ENCODE results near the gene PPP1R9A.

Gene PPP1R9A

GRCh38 chr7:94890216-94890615 lies 17.2 kb upstream of the PPP1R9A start:
- H3K9me3 ChIP-seq (ENCODE audit: control insufficient read depth in 2 of 2, low read length in 2 of 2), result no peaks in the 10 kb centered on the region
- no peaks in the 10 kb centered on the region for H3K27me3 ChIP-seq (ENCODE audit: control insufficient read depth in 1 of 2, insufficient read depth in 2 of 2, low read length in 2 of 2)
- peaks cover 13% of the 10 kb centered on the region for H3K4me1 ChIP-seq (ENCODE audit: control insufficient read depth, insufficient read depth, low read length)
- H3K27ac ChIP-seq (ENCODE audit: low read length), result no peak overlapping the region
- no peak overlapping the region for H3K4me3 ChIP-seq (ENCODE audit: low read length in 2 of 2)
- no peak overlapping the region for H3K9ac ChIP-seq (ENCODE audit: low read length in 2 of 2)
- no peaks in the 10 kb centered on the region for H3K36me3 ChIP-seq (ENCODE audit: control insufficient read depth in 2 of 2, insufficient read depth in 2 of 2, low read length in 2 of 2)

DNA sequence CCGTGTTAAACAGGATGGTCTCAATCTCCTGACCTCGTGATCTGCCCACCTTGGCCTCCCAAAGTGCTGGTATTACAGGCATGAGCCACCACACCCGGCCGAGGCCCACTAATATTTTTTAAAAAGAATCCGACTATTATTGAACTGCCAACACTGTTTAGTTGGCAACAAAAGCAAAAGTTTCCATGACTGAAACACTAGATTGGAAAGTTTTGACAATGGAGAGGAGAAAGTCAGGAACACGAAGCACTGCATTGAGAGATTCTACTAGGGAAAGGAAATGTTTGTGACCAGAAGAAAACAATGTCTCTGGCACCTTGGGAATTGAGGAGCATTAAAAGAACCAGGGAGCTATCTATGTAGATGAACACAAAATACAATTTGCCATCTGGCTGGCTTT lies 13.7 kb upstream of the PPP1R9A start:
- no peak overlapping the region for H3K9ac ChIP-seq (ENCODE audit: low read length in 2 of 2)
- H3K27me3 ChIP-seq (ENCODE audit: control insufficient read depth in 1 of 2, insufficient read depth in 2 of 2, low read length in 2 of 2), result no peaks in the 10 kb centered on the region
- no peaks in the 10 kb centered on the region for H3K36me3 ChIP-seq (ENCODE audit: control insufficient read depth in 2 of 2, insufficient read depth in 2 of 2, low read length in 2 of 2)
- H3K4me1 ChIP-seq (ENCODE audit: control insufficient read depth, insufficient read depth, low read length), result peaks cover 8% of the 10 kb centered on the region
- no peak overlapping the region for H3K4me3 ChIP-seq (ENCODE audit: low read length in 2 of 2)
- no peak overlapping the region for H3K27ac ChIP-seq (ENCODE audit: low read length)
- no peaks in the 10 kb centered on the region for H3K9me3 ChIP-seq (ENCODE audit: control insufficient read depth in 2 of 2, low read length in 2 of 2)

DNA sequence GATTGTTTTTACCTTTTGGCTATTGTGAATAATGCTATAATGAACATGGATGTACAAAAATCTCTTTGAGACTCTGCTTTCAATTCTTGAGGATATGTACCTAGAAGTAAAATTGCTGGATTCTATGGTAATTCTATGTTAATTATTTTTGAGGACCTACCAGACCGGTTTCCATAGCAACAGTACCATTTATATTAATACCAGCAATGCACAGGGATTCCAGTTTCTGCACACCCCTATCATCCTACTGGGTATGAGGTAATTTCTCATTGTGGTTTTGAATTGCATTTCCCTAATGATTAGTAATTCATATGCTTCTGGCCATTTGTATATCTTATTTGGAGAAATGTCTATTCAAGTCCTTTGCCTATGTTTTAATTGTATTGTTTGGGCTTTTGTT lies 9.9 kb upstream of the PPP1R9A start:
- Histone ChIP-seq H3K9me3 (ENCODE audit: control insufficient read depth in 2 of 2, low read length in 2 of 2) (no peaks in the 10 kb centered on the region), H3K27me3 (ENCODE audit: control insufficient read depth in 1 of 2, insufficient read depth in 2 of 2, low read length in 2 of 2) (no peaks in the 10 kb centered on the region), H3K36me3 (ENCODE audit: control insufficient read depth in 2 of 2, insufficient read depth in 2 of 2, low read length in 2 of 2) (no peaks in the 10 kb centered on the region), H3K4me1 (ENCODE audit: control insufficient read depth, insufficient read depth, low read length) (no peaks in the 10 kb centered on the region), H3K27ac (ENCODE audit: low read length) (no peak overlapping the region), H3K4me3 (ENCODE audit: low read length in 2 of 2) (no peak overlapping the region), H3K9ac (ENCODE audit: low read length in 2 of 2) (no peak overlapping the region)

- Histone ChIP-seq H3K4me1 (ENCODE audit: control insufficient read depth, insufficient read depth, low read length) (no peaks in the 10 kb centered on the region), H3K9ac (ENCODE audit: low read length in 2 of 2) (no peak overlapping the region), H3K27ac (ENCODE audit: low read length) (no peak overlapping the region), H3K27me3 (ENCODE audit: control insufficient read depth in 1 of 2, insufficient read depth in 2 of 2, low read length in 2 of 2) (no peaks in the 10 kb centered on the region), H3K36me3 (ENCODE audit: control insufficient read depth in 2 of 2, insufficient read depth in 2 of 2, low read length in 2 of 2) (no peaks in the 10 kb centered on the region), H3K9me3 (ENCODE audit: control insufficient read depth in 2 of 2, low read length in 2 of 2) (no peaks in the 10 kb centered on the region), H3K4me3 (ENCODE audit: low read length in 2 of 2) (no peak overlapping the region)
Observed at GRCh38 chr7:94898340-94898739, 9.1 kb upstream of the PPP1R9A start.

- H3K4me1 ChIP-seq (ENCODE audit: control insufficient read depth, insufficient read depth, low read length), result no peaks in the 10 kb centered on the region
- H3K9ac ChIP-seq (ENCODE audit: low read length in 2 of 2), result no peak overlapping the region
- no peaks in the 10 kb centered on the region for H3K36me3 ChIP-seq (ENCODE audit: control insufficient read depth in 2 of 2, insufficient read depth in 2 of 2, low read length in 2 of 2)
- no peaks in the 10 kb centered on the region for H3K9me3 ChIP-seq (ENCODE audit: control insufficient read depth in 2 of 2, low read length in 2 of 2)
- no peaks in the 10 kb centered on the region for H3K27me3 ChIP-seq (ENCODE audit: control insufficient read depth in 1 of 2, insufficient read depth in 2 of 2, low read length in 2 of 2)
- no peak overlapping the region for H3K27ac ChIP-seq (ENCODE audit: low read length)
- H3K4me3 ChIP-seq (ENCODE audit: low read length in 2 of 2), result no peak overlapping the region
Observed at GRCh38 chr7:94901981-94902380, 5.4 kb upstream of the PPP1R9A start.

DNA sequence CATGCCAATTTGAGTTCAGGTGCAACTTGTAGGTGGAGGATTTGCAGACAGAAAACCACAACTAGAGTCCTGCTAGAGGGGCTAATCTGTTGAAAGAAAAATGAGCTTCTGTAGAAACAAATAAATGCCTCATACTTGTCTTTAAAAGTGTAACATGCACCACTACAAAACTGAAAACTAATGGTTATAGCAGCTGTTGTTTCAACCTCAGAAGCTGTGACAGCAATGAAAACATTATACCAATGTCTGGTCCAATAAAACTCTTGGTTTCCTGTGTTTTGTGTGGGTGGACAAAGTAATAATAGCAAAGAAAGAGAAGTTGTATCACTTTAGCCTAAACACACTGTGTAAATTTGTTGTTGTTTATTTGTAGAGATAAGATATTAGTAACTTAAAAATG lies 3.4 kb upstream of the PPP1R9A start:
- Histone ChIP-seq H3K36me3 (ENCODE audit: control insufficient read depth in 2 of 2, insufficient read depth in 2 of 2, low read length in 2 of 2) (no peaks in the 10 kb centered on the region), H3K27me3 (ENCODE audit: control insufficient read depth in 1 of 2, insufficient read depth in 2 of 2, low read length in 2 of 2) (no peaks in the 10 kb centered on the region), H3K27ac (ENCODE audit: low read length) (no peak overlapping the region), H3K9ac (ENCODE audit: low read length in 2 of 2) (no peak overlapping the region), H3K4me3 (ENCODE audit: low read length in 2 of 2) (no peak overlapping the region), H3K4me1 (ENCODE audit: control insufficient read depth, insufficient read depth, low read length) (no peaks in the 10 kb centered on the region), H3K9me3 (ENCODE audit: control insufficient read depth in 2 of 2, low read length in 2 of 2) (no peaks in the 10 kb centered on the region)

DNA sequence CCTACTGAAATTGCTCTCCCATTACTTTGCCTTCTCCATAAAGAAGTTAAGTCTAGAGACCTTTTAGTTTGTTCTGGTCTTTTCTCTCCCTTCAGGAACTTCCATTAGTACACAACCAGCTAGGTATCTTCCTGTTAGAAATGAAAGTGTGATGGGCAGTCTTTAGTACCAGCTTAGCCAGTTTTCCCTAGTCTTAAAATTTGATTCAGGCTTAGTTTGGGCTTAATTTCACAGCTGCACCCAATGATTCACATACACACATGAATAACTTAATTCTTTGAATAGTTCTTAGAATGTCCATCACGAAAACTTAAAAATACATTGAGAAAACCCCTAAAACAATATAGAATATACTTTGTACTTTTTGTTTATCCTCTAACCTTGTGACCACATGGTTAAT lies 2.4 kb upstream of the PPP1R9A start:
- no peaks in the 10 kb centered on the region for H3K27me3 ChIP-seq (ENCODE audit: control insufficient read depth in 1 of 2, insufficient read depth in 2 of 2, low read length in 2 of 2)
- no peaks in the 10 kb centered on the region for H3K4me1 ChIP-seq (ENCODE audit: control insufficient read depth, insufficient read depth, low read length)
- no peak overlapping the region for H3K9ac ChIP-seq (ENCODE audit: low read length in 2 of 2)
- no peaks in the 10 kb centered on the region for H3K9me3 ChIP-seq (ENCODE audit: control insufficient read depth in 2 of 2, low read length in 2 of 2)
- H3K4me3 ChIP-seq (ENCODE audit: low read length in 2 of 2), result no peak overlapping the region
- no peak overlapping the region for H3K27ac ChIP-seq (ENCODE audit: low read length)
- H3K36me3 ChIP-seq (ENCODE audit: control insufficient read depth in 2 of 2, insufficient read depth in 2 of 2, low read length in 2 of 2), result no peaks in the 10 kb centered on the region

DNA sequence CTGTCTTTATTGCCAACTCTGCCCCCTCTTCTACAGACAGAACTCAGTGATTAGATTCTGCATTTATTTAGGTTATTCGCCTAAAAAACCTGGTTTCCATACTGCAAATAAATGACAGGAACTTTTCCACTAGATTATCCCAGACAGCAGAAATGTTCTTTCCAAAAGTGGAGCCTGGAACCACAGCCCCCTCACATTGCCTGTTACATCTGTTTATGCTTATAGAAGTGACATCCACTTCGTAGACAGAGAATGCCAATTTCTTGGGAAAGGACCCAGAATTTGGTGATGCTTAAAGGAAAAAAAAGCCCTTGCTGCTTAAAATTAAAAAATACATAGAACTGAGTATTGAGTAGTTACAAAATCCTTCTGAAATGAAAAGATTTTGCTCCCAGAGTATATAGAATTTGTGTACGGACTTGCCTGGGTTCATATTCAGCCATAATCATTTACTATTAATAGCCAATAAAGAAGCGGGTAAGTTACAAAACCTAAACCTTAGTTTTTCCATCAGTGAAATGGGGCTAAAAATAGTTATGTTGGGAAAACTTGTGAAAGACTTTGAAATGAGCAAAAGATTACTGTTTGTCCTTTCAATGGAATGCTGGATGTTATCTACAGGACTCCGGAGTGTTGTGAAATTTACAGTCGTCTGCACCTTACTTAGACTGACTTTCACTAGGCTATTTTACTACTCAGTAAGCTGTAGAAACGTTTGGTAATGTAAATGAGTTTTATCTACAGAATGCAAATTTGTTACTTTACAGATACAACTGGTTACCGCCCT lies 1.1 kb upstream of the PPP1R9A start:
- no peaks in the 10 kb centered on the region for H3K9me3 ChIP-seq (ENCODE audit: control insufficient read depth in 2 of 2, low read length in 2 of 2)
- no peak overlapping the region for H3K9ac ChIP-seq (ENCODE audit: low read length in 2 of 2)
- no peaks in the 10 kb centered on the region for H3K4me1 ChIP-seq (ENCODE audit: control insufficient read depth, insufficient read depth, low read length)
- H3K4me3 ChIP-seq (ENCODE audit: low read length in 2 of 2), result no peak overlapping the region
- no peak overlapping the region for H3K27ac ChIP-seq (ENCODE audit: low read length)
- H3K27me3 ChIP-seq (ENCODE audit: control insufficient read depth in 1 of 2, insufficient read depth in 2 of 2, low read length in 2 of 2), result no peaks in the 10 kb centered on the region
- no peaks in the 10 kb centered on the region for H3K36me3 ChIP-seq (ENCODE audit: control insufficient read depth in 2 of 2, insufficient read depth in 2 of 2, low read length in 2 of 2)

DNA sequence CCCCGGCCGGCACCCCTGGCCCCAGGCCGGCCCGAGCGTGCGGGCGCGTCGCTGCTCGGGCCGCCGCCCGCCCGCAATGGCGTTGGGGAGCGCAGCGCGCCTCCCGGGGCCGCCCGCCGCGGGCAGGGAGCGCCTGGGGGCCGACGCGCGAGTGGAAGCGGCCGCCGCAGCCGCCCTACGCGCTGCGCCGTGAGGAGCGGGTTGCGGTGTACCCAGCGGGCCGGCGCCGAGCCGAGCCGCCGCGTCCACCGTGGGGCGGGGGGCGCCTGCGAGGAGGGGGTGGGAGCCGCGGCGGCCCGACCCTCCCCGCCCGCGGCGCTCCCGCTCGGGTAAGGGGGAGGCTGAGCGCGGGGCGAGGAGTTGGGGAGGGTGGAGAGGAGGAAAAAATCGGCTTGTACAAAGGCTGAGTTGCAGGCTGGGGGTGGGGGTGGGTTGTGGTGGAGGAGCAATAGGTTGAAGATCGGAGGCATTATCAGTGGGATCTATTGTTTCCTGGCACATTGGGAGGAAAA lies 473 bp downstream of the PPP1R9A start:
- peak overlapping the region; percentile 81 for H3K27ac ChIP-seq (ENCODE audit: low read length)

DNA sequence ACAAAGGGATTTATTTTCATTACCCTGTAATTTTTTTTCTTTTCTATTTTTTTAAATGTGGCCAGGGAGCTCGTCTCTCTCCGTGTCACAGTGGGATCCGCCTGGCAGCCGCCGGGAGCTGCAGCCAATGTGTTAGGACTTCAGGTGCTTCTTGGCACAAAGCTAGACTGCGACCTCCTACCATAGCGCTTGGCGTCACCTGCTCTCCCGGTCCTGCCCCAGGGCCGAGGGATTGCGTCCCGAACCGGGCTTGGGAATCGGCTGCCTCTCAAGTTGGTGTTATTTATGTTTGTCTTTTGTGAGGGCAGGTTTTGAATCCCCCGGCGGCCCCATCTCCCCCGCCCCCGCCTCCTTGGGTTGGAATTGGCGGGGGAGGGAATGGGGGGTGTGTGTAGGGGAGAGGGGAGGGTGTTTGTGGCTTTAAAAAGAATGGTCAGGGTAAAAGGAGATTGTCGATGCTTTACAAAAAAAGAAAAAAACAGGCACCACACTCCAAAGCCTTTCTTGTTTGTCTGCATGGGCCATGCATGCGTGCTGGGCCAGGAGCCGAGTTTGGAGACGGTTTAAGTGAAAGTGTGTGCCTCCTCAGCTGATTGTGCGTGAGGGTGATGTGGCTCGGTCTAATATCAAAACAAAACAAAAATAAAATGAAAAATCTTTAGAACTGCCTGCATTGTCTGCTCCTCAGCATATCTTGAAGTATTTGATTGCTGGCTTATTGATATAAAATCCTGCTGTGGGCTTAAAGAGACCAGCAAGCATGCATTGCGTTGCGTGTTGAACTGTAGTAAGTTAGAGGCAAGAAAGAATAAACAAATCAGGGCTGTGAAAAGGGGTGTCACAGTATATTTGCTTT lies 1.2 kb downstream of the PPP1R9A start:
- Histone ChIP-seq H3K36me3 (ENCODE audit: control insufficient read depth in 2 of 2, insufficient read depth in 2 of 2, low read length in 2 of 2) (no peaks in the 10 kb centered on the region), H3K27ac (ENCODE audit: low read length) (peak overlapping the region; percentile 53), H3K9me3 (ENCODE audit: control insufficient read depth in 2 of 2, low read length in 2 of 2) (no peaks in the 10 kb centered on the region), H3K4me3 (ENCODE audit: low read length in 2 of 2) (peak overlapping the region; percentile 82 to 85), H3K27me3 (ENCODE audit: control insufficient read depth in 1 of 2, insufficient read depth in 2 of 2, low read length in 2 of 2) (no peaks in the 10 kb centered on the region), H3K9ac (ENCODE audit: low read length in 2 of 2) (peak overlapping the region; percentile 66 to 80), H3K4me1 (ENCODE audit: control insufficient read depth, insufficient read depth, low read length) (no peaks in the 10 kb centered on the region)

More for the DNA sequence above, 473 bp downstream of the PPP1R9A start:
- no peaks in the 10 kb centered on the region for H3K36me3 ChIP-seq (ENCODE audit: control insufficient read depth in 2 of 2, insufficient read depth in 2 of 2, low read length in 2 of 2)
- no peaks in the 10 kb centered on the region for H3K27me3 ChIP-seq (ENCODE audit: control insufficient read depth in 1 of 2, insufficient read depth in 2 of 2, low read length in 2 of 2)
- no peaks in the 10 kb centered on the region for H3K4me1 ChIP-seq (ENCODE audit: control insufficient read depth, insufficient read depth, low read length)
- H3K9ac ChIP-seq (ENCODE audit: low read length in 2 of 2), result peak overlapping the region; percentile 66 to 80
- peak overlapping the region; percentile 82 to 85 for H3K4me3 ChIP-seq (ENCODE audit: low read length in 2 of 2)
- no peaks in the 10 kb centered on the region for H3K9me3 ChIP-seq (ENCODE audit: control insufficient read depth in 2 of 2, low read length in 2 of 2)

GRCh38 chr7:94909179-94909466 lies 1.7 kb downstream of the PPP1R9A start:
- H3K27ac ChIP-seq (ENCODE audit: low read length), result no peak overlapping the region

More at GRCh38 chr7:94909179-94909466, 1.7 kb downstream of the PPP1R9A start:
- Histone ChIP-seq H3K36me3 (ENCODE audit: control insufficient read depth in 2 of 2, insufficient read depth in 2 of 2, low read length in 2 of 2) (no peaks in the 10 kb centered on the region), H3K4me1 (ENCODE audit: control insufficient read depth, insufficient read depth, low read length) (no peaks in the 10 kb centered on the region), H3K4me3 (ENCODE audit: low read length in 2 of 2) (peak overlapping the region; percentile 82 to 85), H3K9ac (ENCODE audit: low read length in 2 of 2) (peak overlapping the region; percentile 48 to 80), H3K9me3 (ENCODE audit: control insufficient read depth in 2 of 2, low read length in 2 of 2) (no peaks in the 10 kb centered on the region), H3K27me3 (ENCODE audit: control insufficient read depth in 1 of 2, insufficient read depth in 2 of 2, low read length in 2 of 2) (no peaks in the 10 kb centered on the region)
